ENCODE results near the gene LHX2.

- no peak for TF ChIP-seq POLR2AphosphoS5 (IDR thresholded peaks at IDR 0.05)
- TF ChIP-seq, protein P1, sequence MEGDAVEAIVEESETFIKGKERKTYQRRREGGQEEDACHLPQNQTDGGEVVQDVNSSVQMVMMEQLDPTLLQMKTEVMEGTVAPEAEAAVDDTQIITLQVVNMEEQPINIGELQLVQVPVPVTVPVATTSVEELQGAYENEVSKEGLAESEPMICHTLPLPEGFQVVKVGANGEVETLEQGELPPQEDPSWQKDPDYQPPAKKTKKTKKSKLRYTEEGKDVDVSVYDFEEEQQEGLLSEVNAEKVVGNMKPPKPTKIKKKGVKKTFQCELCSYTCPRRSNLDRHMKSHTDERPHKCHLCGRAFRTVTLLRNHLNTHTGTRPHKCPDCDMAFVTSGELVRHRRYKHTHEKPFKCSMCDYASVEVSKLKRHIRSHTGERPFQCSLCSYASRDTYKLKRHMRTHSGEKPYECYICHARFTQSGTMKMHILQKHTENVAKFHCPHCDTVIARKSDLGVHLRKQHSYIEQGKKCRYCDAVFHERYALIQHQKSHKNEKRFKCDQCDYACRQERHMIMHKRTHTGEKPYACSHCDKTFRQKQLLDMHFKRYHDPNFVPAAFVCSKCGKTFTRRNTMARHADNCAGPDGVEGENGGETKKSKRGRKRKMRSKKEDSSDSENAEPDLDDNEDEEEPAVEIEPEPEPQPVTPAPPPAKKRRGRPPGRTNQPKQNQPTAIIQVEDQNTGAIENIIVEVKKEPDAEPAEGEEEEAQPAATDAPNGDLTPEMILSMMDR (IDR thresholded peaks at IDR 0.05), result no peak
- no peak for TF ChIP-seq POLR2A (IDR thresholded peaks at IDR 0.05)
- TF ChIP-seq EP300 (IDR thresholded peaks at IDR 0.05), result no peak
Observed at GRCh38 chr9:124033967-124034366, 22.4 kb downstream of the LHX2 start.
